Spleen (tissue), 7 donors: Measurements from ENCODE around the gene MTG1.

ENCODE experiments used
- POLR2AphosphoS5 ChIP-seq, 3 donors: sonication (generic); formaldehyde crosslinking; IDR thresholded peaks; one replicate each; pipeline ENCODE4 v1.5.1; 2017; ENCODE audit warnings: antibody characterized with exemption in 3 of 3
- TF ChIP-seq, protein P1 (sequence below), 11 experiments: fragments of 200-600 bp in 7 of 11; fragments of 450-650 bp in 4 of 11; sonication (generic) in 4 of 11; IDR thresholded peaks in 8 of 11; conservative IDR thresholded peaks in 3 of 11; 1 replicate in 7 of 11; 2 replicates in 4 of 11; pipeline versions ENCODE4 v1.4.0 to v1.8.0; 2016 to 2021; ENCODE audit warnings: antibody characterized with exemption in 11 of 11, inconsistent platforms in 4 of 11, mild to moderate bottlenecking in 1 of 11
- donor health status: DM: no; HTN: no; CAD: no; lungs with moderate emphysema.
- donor health status: DM: no; HTN: no; CAD: no.
- donor health status: DM: no; HTN: no; CAD: no.

DNA sequence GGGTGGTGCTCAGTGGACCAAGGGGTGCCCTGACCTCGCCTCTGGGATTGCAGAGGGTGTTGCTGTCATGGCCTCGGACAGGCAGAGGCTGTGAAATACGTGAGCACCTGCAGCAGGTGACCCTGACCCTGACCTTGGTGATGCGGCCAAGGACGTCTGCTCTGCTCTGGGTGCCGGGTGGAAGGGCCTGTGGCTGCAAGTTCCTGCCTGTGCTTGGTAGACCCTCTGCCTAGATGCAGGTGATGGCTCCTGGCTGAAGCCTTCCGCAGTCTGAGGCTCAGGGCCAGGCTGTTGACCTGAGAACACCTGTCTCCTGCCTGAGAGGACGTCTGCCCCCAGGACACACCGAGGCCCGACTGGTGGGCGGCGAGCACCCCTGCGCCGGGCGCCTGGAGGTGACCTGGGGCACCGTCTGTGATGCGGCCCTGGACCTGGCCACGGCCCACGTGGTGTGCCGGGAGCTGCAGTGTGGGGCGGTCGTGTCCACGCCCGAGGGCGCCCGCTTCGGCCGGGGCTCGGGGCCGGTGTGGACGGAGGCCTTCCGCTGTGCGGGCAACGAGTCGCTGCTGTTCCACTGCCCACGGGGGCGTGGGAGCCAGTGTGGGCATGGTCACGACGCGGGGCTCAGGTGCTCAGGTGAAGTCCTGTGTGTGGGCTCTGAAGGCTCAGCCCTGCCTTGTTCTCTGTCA, 64.2 kb downstream of the MTG1 start:
- TF ChIP-seq POLR2AphosphoS5 (IDR thresholded peaks at IDR 0.05): no peak
- TF ChIP-seq, protein P1, sequence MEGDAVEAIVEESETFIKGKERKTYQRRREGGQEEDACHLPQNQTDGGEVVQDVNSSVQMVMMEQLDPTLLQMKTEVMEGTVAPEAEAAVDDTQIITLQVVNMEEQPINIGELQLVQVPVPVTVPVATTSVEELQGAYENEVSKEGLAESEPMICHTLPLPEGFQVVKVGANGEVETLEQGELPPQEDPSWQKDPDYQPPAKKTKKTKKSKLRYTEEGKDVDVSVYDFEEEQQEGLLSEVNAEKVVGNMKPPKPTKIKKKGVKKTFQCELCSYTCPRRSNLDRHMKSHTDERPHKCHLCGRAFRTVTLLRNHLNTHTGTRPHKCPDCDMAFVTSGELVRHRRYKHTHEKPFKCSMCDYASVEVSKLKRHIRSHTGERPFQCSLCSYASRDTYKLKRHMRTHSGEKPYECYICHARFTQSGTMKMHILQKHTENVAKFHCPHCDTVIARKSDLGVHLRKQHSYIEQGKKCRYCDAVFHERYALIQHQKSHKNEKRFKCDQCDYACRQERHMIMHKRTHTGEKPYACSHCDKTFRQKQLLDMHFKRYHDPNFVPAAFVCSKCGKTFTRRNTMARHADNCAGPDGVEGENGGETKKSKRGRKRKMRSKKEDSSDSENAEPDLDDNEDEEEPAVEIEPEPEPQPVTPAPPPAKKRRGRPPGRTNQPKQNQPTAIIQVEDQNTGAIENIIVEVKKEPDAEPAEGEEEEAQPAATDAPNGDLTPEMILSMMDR (IDR thresholded peaks at IDR 0.05 in 8 of 11, conservative IDR thresholded peaks at IDR 0.05 in 3 of 11): no peak
